T-helper 17 cell (primary cell): ENCODE measurements around the gene LCP2. TPM values are rescaled to one million over a fixed set of nuclear protein-coding genes. Genes with fewer than 3 reads are reported as not detected.
A peak's percentile ranks its signal among the peaks of the same experiment; 100 is the strongest.

Experiments used
- ATAC-seq: fragments of 150-1000 bp; cut with Tn5 transposase; 2 replicates; pipeline ENCODE4 v1.10.0; 2021; ENCODE audit warnings: mild to moderate bottlenecking, moderate library complexity
- DNase-seq, 3 donors: peaks; one replicate each; pipeline versions ENCODE4 v3.0.0 to v3.0.0-alpha.2; 2020 to 2021
- H3K9me3 ChIP-seq: one replicate; pipeline ENCODE4 v1.7.0; 2013; ENCODE audit warnings: low read length, mild to moderate bottlenecking; ENCODE audit not compliant: control insufficient read depth, poor library complexity, severe bottlenecking
- H3K27ac Mint-ChIP-seq: one replicate; pipeline ENCODE4 v1.8.0; 2022; ENCODE audit warnings: mild to moderate bottlenecking, moderate library complexity, mixed read lengths
- H3K27me3 Mint-ChIP-seq: one replicate; pipeline ENCODE4 v1.8.0; 2022; ENCODE audit warnings: mixed read lengths
- H3K36me3 Mint-ChIP-seq: one replicate; pipeline ENCODE4 v1.8.0; 2022; ENCODE audit warnings: low read depth, mixed read lengths
- H3K4me1 Mint-ChIP-seq: one replicate; pipeline ENCODE4 v1.8.0; 2022; ENCODE audit warnings: mild to moderate bottlenecking, mixed read lengths
- H3K4me3 Mint-ChIP-seq: one replicate; pipeline ENCODE4 v1.8.0; 2022; ENCODE audit warnings: mild to moderate bottlenecking, moderate library complexity, mixed read lengths
- total RNA-seq, 4 donors: library from RNA in 2 of 4; stranded (reverse) in 2 of 4; gene quantifications; one replicate each; pipeline ENCODE4 v1.2.3 and lab custom pipeline; 2022 to 2026

LCP2 gene
- total RNA-seq, 2 donors from 2014 or later: 304 to 333 TPM

DNA sequence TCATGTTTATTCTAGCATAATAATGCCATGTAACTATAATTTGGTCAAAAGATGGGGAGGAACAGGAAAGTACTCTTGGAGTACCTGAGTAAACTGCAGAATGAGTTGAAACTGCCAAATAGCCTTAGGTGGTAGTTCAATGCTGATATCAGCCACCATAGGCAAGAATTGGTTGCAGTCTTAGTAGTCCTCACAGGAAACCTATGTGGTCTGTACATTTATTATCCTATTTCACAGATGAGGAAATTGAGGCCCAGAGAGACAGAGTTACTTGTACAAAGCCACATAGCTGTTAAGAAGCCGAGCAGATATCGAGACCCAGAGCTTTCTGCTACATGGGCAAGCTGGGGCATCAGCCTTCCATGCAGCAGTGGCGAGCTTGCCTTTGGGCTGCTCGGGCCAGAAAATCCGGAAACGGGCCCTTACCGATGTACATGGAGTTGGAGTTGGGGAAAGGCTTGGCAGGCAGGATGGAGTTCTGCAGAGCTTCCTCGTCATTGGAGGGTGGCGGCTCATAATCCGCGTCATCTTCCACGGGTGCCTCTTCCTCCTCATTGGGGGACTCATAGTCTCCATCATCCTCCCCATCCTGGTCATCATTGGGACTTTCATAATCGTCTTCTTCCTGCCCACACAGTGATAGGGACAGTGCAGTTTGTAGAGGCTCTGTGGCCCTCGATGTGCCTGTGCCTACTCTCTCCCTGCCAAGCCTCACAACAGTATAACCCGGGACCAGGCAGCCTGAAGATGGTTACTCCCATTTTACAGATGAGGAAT is 27.1 kb downstream of the LCP2 start:
- Mint-ChIP-seq H3K4me3 (peak overlapping the region; percentile 59), H3K36me3 (peaks cover 14% of the 10 kb centered on the region), H3K4me1 (peaks cover 74% of the 10 kb centered on the region), H3K27me3 (no peaks in the 10 kb centered on the region), H3K27ac (peak overlapping the region; percentile 100)
- no peaks in the 10 kb centered on the region for H3K9me3 ChIP-seq
- ATAC-seq: no peak
- DNase-seq: no peak

- peak in 1 of 3 donors; percentile 54 for DNase-seq
- H3K27me3 Mint-ChIP-seq: no peaks in the 10 kb centered on the region
Measured at GRCh38 chr5:170269579-170269978, 28.0 kb downstream of the LCP2 start.

DNA sequence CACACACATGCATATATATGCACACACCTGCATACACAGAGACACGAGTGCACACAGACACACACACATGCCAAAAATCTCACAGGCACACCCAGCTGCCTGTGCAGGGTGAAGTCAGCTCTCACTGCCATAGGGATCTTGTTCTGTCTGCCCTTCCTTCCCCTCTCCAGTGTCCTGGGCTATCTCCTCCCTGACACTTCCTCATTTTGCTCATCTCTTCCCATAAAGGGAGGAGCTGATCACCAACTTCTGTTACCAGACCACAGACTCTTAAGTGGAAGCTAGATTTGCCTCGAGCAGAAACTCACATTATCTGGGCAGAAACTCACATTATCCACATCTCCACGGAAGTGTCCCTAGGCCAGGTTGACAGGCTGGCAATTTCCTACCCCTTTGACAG is 28.7 kb downstream of the LCP2 start:
- H3K36me3 Mint-ChIP-seq: peaks cover 17% of the 10 kb centered on the region
- H3K4me1 Mint-ChIP-seq: peaks cover 68% of the 10 kb centered on the region
- H3K4me3 Mint-ChIP-seq: peak overlapping the region; percentile 89
- no peaks in the 10 kb centered on the region for H3K9me3 ChIP-seq
- no peaks in the 10 kb centered on the region for H3K27me3 Mint-ChIP-seq
- H3K27ac Mint-ChIP-seq: peak overlapping the region; percentile 100
- DNase-seq: no peak
- no peak for ATAC-seq

More at GRCh38 chr5:170269579-170269978, 28.0 kb downstream of the LCP2 start:
- H3K27ac Mint-ChIP-seq: peak overlapping the region; percentile 100
- peak overlapping the region; percentile 89 for H3K4me3 Mint-ChIP-seq
- peaks cover 14% of the 10 kb centered on the region for H3K36me3 Mint-ChIP-seq
- peak; percentile 51 for ATAC-seq
- H3K9me3 ChIP-seq: no peaks in the 10 kb centered on the region
- peaks cover 68% of the 10 kb centered on the region for H3K4me1 Mint-ChIP-seq

GRCh38 chr5:170268153-170268689 is 29.4 kb downstream of the LCP2 start:
- Mint-ChIP-seq H3K27ac (peak overlapping the region; percentile 100), H3K4me3 (peak overlapping the region; percentile 89)

DNA sequence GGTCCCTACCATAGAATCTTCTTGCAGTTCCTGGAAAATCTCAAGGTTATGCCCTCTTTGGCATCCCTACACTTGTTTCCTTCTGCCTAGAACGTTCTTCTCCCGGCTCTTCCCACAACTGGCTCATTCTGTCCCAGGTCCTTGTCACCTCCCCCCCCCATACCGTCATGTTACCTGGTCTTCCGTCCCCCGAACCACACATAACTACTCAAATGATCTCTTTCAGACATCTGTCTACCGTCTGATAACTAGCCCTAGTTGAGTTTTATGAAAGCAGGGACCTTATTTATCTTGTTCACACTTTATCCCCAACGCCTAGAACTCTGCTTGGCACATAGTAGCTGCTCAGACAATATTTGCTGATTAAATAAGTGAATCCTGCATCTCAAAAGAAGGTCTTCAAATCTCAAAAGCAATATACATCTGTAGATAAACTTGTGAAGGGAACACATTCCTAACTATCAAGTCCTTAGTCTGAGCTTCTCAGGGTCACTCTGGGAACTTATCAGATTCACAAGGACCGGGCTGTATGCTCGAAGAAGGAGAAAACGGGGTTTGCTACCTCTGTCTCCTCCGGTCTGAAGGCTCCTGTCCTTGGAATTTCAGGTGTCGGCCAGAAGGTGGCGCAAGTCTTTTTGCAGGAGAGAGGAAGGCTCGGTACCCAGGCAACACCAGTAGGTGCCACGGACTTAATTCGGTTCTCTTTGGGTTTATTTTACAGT is 30.0 kb downstream of the LCP2 start:
- ATAC-seq (peak; percentile 73), DNase-seq (peak; percentile 64 to 76 (median 66))
- H3K36me3 Mint-ChIP-seq: peaks cover 20% of the 10 kb centered on the region
- no peaks in the 10 kb centered on the region for H3K27me3 Mint-ChIP-seq
- H3K4me3 Mint-ChIP-seq: peak overlapping the region; percentile 85
- no peaks in the 10 kb centered on the region for H3K9me3 ChIP-seq
- H3K27ac Mint-ChIP-seq: peak overlapping the region; percentile 100
- peaks cover 69% of the 10 kb centered on the region for H3K4me1 Mint-ChIP-seq

More at GRCh38 chr5:170268153-170268689, 29.4 kb downstream of the LCP2 start:
- no peaks in the 10 kb centered on the region for H3K27me3 Mint-ChIP-seq
- H3K36me3 Mint-ChIP-seq: peaks cover 17% of the 10 kb centered on the region
- no peak for DNase-seq
- no peak for ATAC-seq
- H3K9me3 ChIP-seq: no peaks in the 10 kb centered on the region
- H3K4me1 Mint-ChIP-seq: peaks cover 69% of the 10 kb centered on the region

GRCh38 chr5:170266570-170267381 is 30.8 kb downstream of the LCP2 start:
- H3K27me3 Mint-ChIP-seq: no peaks in the 10 kb centered on the region
- H3K27ac Mint-ChIP-seq: peak overlapping the region; percentile 100
- H3K36me3 Mint-ChIP-seq: peaks cover 17% of the 10 kb centered on the region
- H3K4me3 Mint-ChIP-seq: peak overlapping the region; percentile 85
- no peaks in the 10 kb centered on the region for H3K9me3 ChIP-seq
- H3K4me1 Mint-ChIP-seq: peaks cover 69% of the 10 kb centered on the region
- DNase-seq (peak in 1 of 3 donors; percentile 57), ATAC-seq (peak; percentile 41)

- no peak for DNase-seq
- ATAC-seq: no peak
- no peak overlapping the region for H3K4me3 Mint-ChIP-seq
- H3K27ac Mint-ChIP-seq: peak overlapping the region; percentile 100
- H3K36me3 Mint-ChIP-seq: peaks cover 17% of the 10 kb centered on the region
- H3K9me3 ChIP-seq: no peaks in the 10 kb centered on the region
- no peaks in the 10 kb centered on the region for H3K27me3 Mint-ChIP-seq
- peaks cover 68% of the 10 kb centered on the region for H3K4me1 Mint-ChIP-seq
Measured at GRCh38 chr5:170265522-170265921, 32.1 kb downstream of the LCP2 start.

DNA sequence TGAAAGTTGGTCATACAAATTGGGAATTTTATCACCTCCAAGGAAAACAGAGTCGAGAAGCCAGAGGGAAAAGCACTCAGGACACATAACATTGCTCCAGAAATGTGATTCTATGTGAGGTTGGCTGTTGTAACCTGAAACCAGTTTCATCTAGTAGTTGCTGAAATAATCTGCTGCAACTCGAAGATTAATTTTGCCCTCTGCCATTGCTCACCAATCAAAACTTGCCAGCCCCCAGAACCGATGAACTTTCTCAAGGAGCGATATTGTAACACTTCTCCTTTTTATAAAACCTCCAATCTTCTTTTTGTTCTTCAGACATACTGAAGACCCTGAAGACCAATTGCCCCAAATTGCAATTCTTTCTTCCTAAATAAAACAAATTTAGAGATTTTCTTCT is 33.7 kb downstream of the LCP2 start:
- H3K9me3 ChIP-seq: no peaks in the 10 kb centered on the region
- Mint-ChIP-seq H3K27me3 (no peaks in the 10 kb centered on the region), H3K36me3 (peaks cover 17% of the 10 kb centered on the region), H3K4me3 (no peak overlapping the region), H3K27ac (peak overlapping the region; percentile 100), H3K4me1 (peaks cover 58% of the 10 kb centered on the region)
- ATAC-seq (no peak), DNase-seq (no peak)

- H3K9me3 ChIP-seq: no peaks in the 10 kb centered on the region
- ATAC-seq: peak; percentile 90
- H3K4me1 Mint-ChIP-seq: peaks cover 50% of the 10 kb centered on the region
- peak overlapping the region; percentile 69 for H3K4me3 Mint-ChIP-seq
- H3K36me3 Mint-ChIP-seq: peaks cover 17% of the 10 kb centered on the region
- peak in 2 of 3 donors; percentile 21 to 34 for DNase-seq
- H3K27ac Mint-ChIP-seq: peak overlapping the region; percentile 100
- no peaks in the 10 kb centered on the region for H3K27me3 Mint-ChIP-seq
Measured at GRCh38 chr5:170262061-170263045, 35.2 kb downstream of the LCP2 start.

GRCh38 chr5:170261528-170262043 is 36.0 kb downstream of the LCP2 start:
- Mint-ChIP-seq H3K4me1 (peaks cover 49% of the 10 kb centered on the region), H3K27ac (peak overlapping the region; percentile 100), H3K36me3 (peaks cover 15% of the 10 kb centered on the region), H3K4me3 (peak overlapping the region; percentile 69), H3K27me3 (no peaks in the 10 kb centered on the region)
- H3K9me3 ChIP-seq: no peaks in the 10 kb centered on the region
- no peak for ATAC-seq
- DNase-seq: no peak

DNA sequence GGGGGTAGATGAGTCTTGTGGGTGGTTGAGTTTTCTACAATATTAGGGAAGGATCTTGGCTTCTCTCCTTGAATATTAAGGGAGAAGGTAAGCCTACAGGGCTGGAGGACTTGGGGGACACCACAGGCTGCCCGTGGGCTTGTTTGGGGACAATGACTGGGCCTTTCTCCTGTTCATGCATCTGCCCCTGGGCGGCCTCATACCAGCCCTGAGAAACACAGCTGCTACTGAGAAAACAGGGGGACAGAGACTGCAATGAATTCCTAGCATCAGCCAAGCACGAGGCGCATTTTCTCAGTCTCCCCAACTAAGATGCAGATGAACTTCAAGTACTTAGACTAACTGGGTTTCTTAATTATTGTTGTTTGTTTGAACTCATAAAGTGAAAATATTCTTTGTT is 40.2 kb downstream of the LCP2 start:
- H3K4me3 Mint-ChIP-seq: no peak overlapping the region
- H3K27ac Mint-ChIP-seq: peak overlapping the region; percentile 100
- ATAC-seq (no peak), DNase-seq (no peak)
- no peaks in the 10 kb centered on the region for H3K9me3 ChIP-seq
- no peaks in the 10 kb centered on the region for H3K27me3 Mint-ChIP-seq
- peaks cover 24% of the 10 kb centered on the region for H3K36me3 Mint-ChIP-seq
- H3K4me1 Mint-ChIP-seq: peaks cover 49% of the 10 kb centered on the region

GRCh38 chr5:170256571-170256970 is 41.0 kb downstream of the LCP2 start:
- no peaks in the 10 kb centered on the region for H3K9me3 ChIP-seq
- DNase-seq (no peak), ATAC-seq (no peak)
- H3K27me3 Mint-ChIP-seq: no peaks in the 10 kb centered on the region
- H3K4me1 Mint-ChIP-seq: peaks cover 47% of the 10 kb centered on the region
- peak overlapping the region; percentile 100 for H3K27ac Mint-ChIP-seq
- peak overlapping the region; percentile 31 for H3K4me3 Mint-ChIP-seq
- peaks cover 24% of the 10 kb centered on the region for H3K36me3 Mint-ChIP-seq
